Stimulated activated CD4-positive, alpha-beta T cell treated with anti-CD3 and anti-CD28 coated beads, Interleukin-4, amount 100 ng/mL, for 1 hour (primary cell): ENCODE results near the gene PIGX.

Experiments used
- DNase-seq: peaks from one replicate; pipeline ENCODE4 v3.0.0-alpha.2; 2020

Gene PIGX

GRCh38 chr3:196763179-196763578 lies 51.0 kb downstream of the PIGX start:
- no peak for DNase-seq

GRCh38 chr3:196765454-196765853 lies 53.3 kb downstream of the PIGX start:
- DNase-seq, result no peak

GRCh38 chr3:196771067-196771466 lies 58.9 kb downstream of the PIGX start:
- no peak for DNase-seq

GRCh38 chr3:196772102-196772501 lies 59.9 kb downstream of the PIGX start:
- DNase-seq, result no peak

- DNase-seq, result no peak
Measured at GRCh38 chr3:196772897-196773296, 60.7 kb downstream of the PIGX start.

GRCh38 chr3:196774191-196774820 lies 62.1 kb downstream of the PIGX start:
- DNase-seq, result no peak

GRCh38 chr3:196774848-196775422 lies 62.8 kb downstream of the PIGX start:
- no peak for DNase-seq

GRCh38 chr3:196775938-196776337 lies 63.8 kb downstream of the PIGX start:
- DNase-seq, result no peak

- no peak for DNase-seq
Measured at GRCh38 chr3:196777836-196778235, 65.7 kb downstream of the PIGX start.

GRCh38 chr3:196778755-196779154 lies 66.6 kb downstream of the PIGX start:
- no peak for DNase-seq

- no peak for DNase-seq
Measured at GRCh38 chr3:196782511-196782910, 70.3 kb downstream of the PIGX start.
